Pancreas (tissue), 10 donors: Measurements from ENCODE around the gene RRAGD. TPM values are rescaled to one million over a fixed set of nuclear protein-coding genes. Genes with fewer than 3 reads are reported as not detected.
A peak's percentile ranks its signal among the peaks of the same experiment; 100 is the strongest.

Experiments used
- ATAC-seq, 4 donors: fragments of 200-7000 bp; cut with Tn5 transposase; one replicate each; pipeline versions ENCODE4 v1.8.0 to v1.9.1; 2020; ENCODE audit warnings: mild to moderate bottlenecking in 4 of 4, moderate library complexity in 4 of 4
- DNase-seq, 6 donors: peaks; one replicate each; pipeline ENCODE4 v3.0.0-alpha.2; 2020
- FAIRE-seq: peaks from 2 replicates; lab custom pipeline; 2012; peaks lifted over from hg19 to GRCh38; lab: Jason Lieb, UNC
- H3K27ac ChIP-seq, 4 donors: fragments of 200-600 bp; sonication (generic); 1 replicate in 3 of 4; 2 replicates in 1 of 4; pipeline versions ENCODE4 v1.5.0 to v1.8.0; 2020
- H3K27me3 ChIP-seq, 4 donors: fragments of 200-600 bp; one replicate each; pipeline ENCODE4 v1.8.0; 2021
- H3K36me3 ChIP-seq, 3 donors: fragments of 200-600 bp; sonication (generic) in 1 of 3; one replicate each; pipeline versions ENCODE4 v1.5.0 to v1.8.0; 2020 to 2021
- H3K4me1 ChIP-seq, 3 donors: fragments of 200-600 bp; one replicate each; pipeline ENCODE4 v1.8.0; 2021
- H3K4me3 ChIP-seq, 4 donors: fragments of 200-600 bp; sonication (generic) in 2 of 4; one replicate each; pipeline versions ENCODE4 v1.5.0 to v1.8.0; 2020 to 2021
- H3K9me3 ChIP-seq, 4 donors: fragments of 200-600 bp; one replicate each; pipeline ENCODE4 v1.8.0; 2021
- CTCF ChIP-seq, 4 donors: fragments of 200-600 bp; sonication (generic) in 3 of 4; IDR thresholded peaks; one replicate each; pipeline versions ENCODE4 v1.5.0 to v1.8.0; 2021; ENCODE audit warnings: antibody characterized with exemption in 4 of 4
- whole genome bisulfite sequencing, 2 donors: extraction: QIAGEN DNeasy Blood & Tissue Kit; methylation state at CpG; one replicate each; pipeline ENCODE4 v1.1.7; 2013; 5-methylcytosine and 5-hydroxymethylcytosine counted together
- intact Hi-C, 3 donors: fragments of 100-400 bp; cut with DNase I; formaldehyde crosslinking; loops; one replicate each; pipeline versions ENCODE4 v1.11.1 to v1.14.2; 2022
- polyA plus RNA-seq, 2 donors: library from polyadenylated mRNA; stranded (reverse); fragments of 200-250 nt; gene quantifications; one replicate each; pipeline ENCODE4 v1.2.3, GENCODE V29; 2013
- total RNA-seq, 6 donors: library from RNA; stranded (reverse); fragmentation: NEBNext Ultra II Directional in 4 of 6; extraction: Animal tissue kit (Norgen Biotek cat#: 25700) in 4 of 6; gene quantifications; one replicate each; pipeline versions ENCODE4 v1.2.1 to v1.2.4, GENCODE V29; 2021 to 2023
- donor health status: healthy with polysubstance abuse.
- donor health status: DM: no; HTN: no; CAD: no; lungs with moderate emphysema.
- donor health status: DM: no; HTN: no; CAD: no.
- donor health status: control.
- donor health status: control.
- donor health status: Bipolar disorder and iron deficiency.
- donor health status: DM: yes; HTN: yes; CAD: no.
- donor health status: DM: no; HTN: no; CAD: no.
- donor health status: DM: no; HTN: no; CAD: no.
- donor health status: DM: yes; HTN: yes; CAD: no.

Gene RRAGD
- total and polyA plus RNA-seq, 8 donors: 2.8 to 15.4 (median 10.2) TPM

GRCh38 chr6:89415185-89415584, 3.1 kb upstream of the RRAGD start:
- FAIRE-seq (no peak), ATAC-seq (no peak), DNase-seq (no peak)
- Histone ChIP-seq H3K9me3 (no peaks in the 10 kb centered on the region), H3K36me3 (no peaks in the 10 kb centered on the region), H3K27ac (no peak overlapping the region), H3K4me1 (peaks cover 0 to 5% (median 0%) of the 10 kb centered on the region in 3 donors), H3K4me3 (no peak overlapping the region), H3K27me3 (no peaks in the 10 kb centered on the region)
- intact Hi-C loops: no loop called here
- WGBS, 2 donors: 90 to 92% methylated on average over 2 of the region's 2 CpGs
- TF ChIP-seq CTCF (IDR thresholded peaks at IDR 0.05): no peak

GRCh38 chr6:89414215-89414614, 2.1 kb upstream of the RRAGD start:
- intact Hi-C loops: no loop called here
- no peaks in the 10 kb centered on the region for H3K27me3 ChIP-seq
- no peak overlapping the region for H3K4me3 ChIP-seq
- DNase-seq: no peak
- no peak overlapping the region for H3K27ac ChIP-seq
- ATAC-seq: no peak
- TF ChIP-seq CTCF (IDR thresholded peaks at IDR 0.05): no peak
- no peak for FAIRE-seq
- no peaks in the 10 kb centered on the region for H3K9me3 ChIP-seq
- H3K4me1 ChIP-seq: peaks cover 0 to 5% (median 0%) of the 10 kb centered on the region in 3 donors
- no peaks in the 10 kb centered on the region for H3K36me3 ChIP-seq
- 4 to 30% methylated on average over 2 of the region's 2 CpGs for WGBS, 2 donors

GRCh38 chr6:89413006-89413400, 930 bp upstream of the RRAGD start:
- DNase-seq (peak in 3 of 6 donors; percentile 11 to 31 (median 29)), ATAC-seq (peak; percentile 11 to 35 (median 28)), FAIRE-seq (no peak)
- Histone ChIP-seq H3K36me3 (no peaks in the 10 kb centered on the region), H3K4me1 (peaks cover 0 to 5% (median 0%) of the 10 kb centered on the region in 3 donors), H3K9me3 (no peaks in the 10 kb centered on the region), H3K27me3 (no peaks in the 10 kb centered on the region), H3K27ac (peak overlapping the region in 2 of 4 donors; percentile 50 to 75), H3K4me3 (peak overlapping the region; percentile 74 to 95 (median 85))
- 11 to 21% methylated on average over 9 of the region's 9 CpGs for WGBS, 2 donors
- intact Hi-C loops: no loop called here
- no peak for TF ChIP-seq CTCF (IDR thresholded peaks at IDR 0.05)

- WGBS, 2 donors: 1% methylated on average over 69 to 93 of the region's 93 CpGs
- intact Hi-C loops: no loop called here
- peak overlapping the region; percentile 35 to 76 (median 62) for H3K27ac ChIP-seq
- peak; percentile 27 to 82 (median 52) for DNase-seq
- TF ChIP-seq CTCF (IDR thresholded peaks at IDR 0.05): no peak
- FAIRE-seq: no peak
- H3K36me3 ChIP-seq: no peaks in the 10 kb centered on the region
- H3K4me3 ChIP-seq: peak overlapping the region; percentile 74 to 95 (median 85)
- H3K4me1 ChIP-seq: peaks cover 0 to 5% (median 0%) of the 10 kb centered on the region in 3 donors
- no peaks in the 10 kb centered on the region for H3K9me3 ChIP-seq
- no peaks in the 10 kb centered on the region for H3K27me3 ChIP-seq
- ATAC-seq: peak; percentile 42 to 71 (median 69)
These were observed 665 bp downstream of the RRAGD start for GRCh38 chr6:89411145-89412070.

DNA sequence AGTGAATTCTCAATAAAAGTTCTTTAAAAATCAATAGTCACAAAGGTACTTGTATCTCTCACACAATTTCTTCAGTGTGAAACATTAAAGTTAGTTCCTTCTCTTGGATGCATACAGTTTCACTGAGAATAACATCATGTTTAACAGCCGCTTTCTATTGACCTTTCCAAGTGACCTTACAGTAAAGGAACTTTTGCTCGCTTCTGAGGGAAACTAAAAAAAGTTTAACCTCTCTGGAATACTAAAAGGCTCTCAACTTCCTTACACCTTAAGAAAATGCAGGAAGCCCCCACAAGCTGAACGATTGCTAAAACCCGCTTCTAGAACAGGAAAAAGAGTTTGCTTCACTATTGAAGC, 1.3 kb downstream of the RRAGD start:
- DNase-seq: no peak
- H3K27me3 ChIP-seq: no peaks in the 10 kb centered on the region
- H3K27ac ChIP-seq: peak overlapping the region; percentile 35 to 76 (median 62)
- H3K4me3 ChIP-seq: peak overlapping the region; percentile 74 to 95 (median 85)
- H3K36me3 ChIP-seq: no peaks in the 10 kb centered on the region
- H3K4me1 ChIP-seq: peaks cover 0 to 5% (median 0%) of the 10 kb centered on the region in 3 donors
- intact Hi-C loops: no loop called here
- WGBS, 2 donors: 8 to 12% methylated on average over 4 of the region's 4 CpGs
- ATAC-seq: peak in 2 of 4 donors; percentile 1 to 8
- H3K9me3 ChIP-seq: no peaks in the 10 kb centered on the region
- no peak for TF ChIP-seq CTCF (IDR thresholded peaks at IDR 0.05)
- no peak for FAIRE-seq
